AG10803 (cell line): ENCODE measurements around the gene AWAT1.
"Not testable (repeated sequence)": the region's sequence is repeated elsewhere in the genome, so short reads cannot be mapped to it uniquely, and the experiment has no call there.

Source experiments
- DNase-seq: peaks from one replicate; pipeline ENCODE4 v3.0.0; 2010; ENCODE audit warnings: low read depth
- H3K4me3 ChIP-seq: 2 replicates; pipeline ENCODE4 v1.5.1; 2011; ENCODE audit warnings: mild to moderate bottlenecking, low read length, control low read depth
- TF ChIP-seq, protein P1 (sequence below): conservative IDR thresholded peaks from 2 replicates; pipeline ENCODE4 v1.5.1; 2011; ENCODE audit warnings: mild to moderate bottlenecking, low read length, control low read depth, inconsistent platforms

AWAT1 gene

DNA sequence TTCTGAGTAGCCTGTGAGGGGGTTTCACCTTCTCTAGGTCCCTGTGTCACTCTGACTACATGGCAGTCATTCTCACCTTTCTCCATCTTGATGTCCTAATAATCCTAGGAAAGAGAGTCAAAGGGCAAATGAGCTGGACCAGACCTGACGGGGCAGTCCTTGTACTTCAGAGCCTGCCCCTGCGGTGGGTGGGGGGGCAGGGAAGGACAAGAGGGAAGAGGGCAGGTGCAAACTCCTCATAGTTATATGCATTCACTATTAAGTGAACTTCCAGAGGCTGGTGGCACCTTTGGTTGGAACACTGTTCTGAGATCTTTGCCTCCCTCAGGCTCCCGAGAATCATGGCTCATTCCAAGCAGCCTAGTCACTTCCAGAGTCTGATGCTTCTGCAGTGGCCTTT, at the start of gene AWAT1:
Gene AWAT1 (plus strand): TSS at position 301 of the 400 bp plus-strand sequence. CDS start 41 bp downstream, at position 342.
- DNase-seq, result no peak
- TF ChIP-seq, protein P1, sequence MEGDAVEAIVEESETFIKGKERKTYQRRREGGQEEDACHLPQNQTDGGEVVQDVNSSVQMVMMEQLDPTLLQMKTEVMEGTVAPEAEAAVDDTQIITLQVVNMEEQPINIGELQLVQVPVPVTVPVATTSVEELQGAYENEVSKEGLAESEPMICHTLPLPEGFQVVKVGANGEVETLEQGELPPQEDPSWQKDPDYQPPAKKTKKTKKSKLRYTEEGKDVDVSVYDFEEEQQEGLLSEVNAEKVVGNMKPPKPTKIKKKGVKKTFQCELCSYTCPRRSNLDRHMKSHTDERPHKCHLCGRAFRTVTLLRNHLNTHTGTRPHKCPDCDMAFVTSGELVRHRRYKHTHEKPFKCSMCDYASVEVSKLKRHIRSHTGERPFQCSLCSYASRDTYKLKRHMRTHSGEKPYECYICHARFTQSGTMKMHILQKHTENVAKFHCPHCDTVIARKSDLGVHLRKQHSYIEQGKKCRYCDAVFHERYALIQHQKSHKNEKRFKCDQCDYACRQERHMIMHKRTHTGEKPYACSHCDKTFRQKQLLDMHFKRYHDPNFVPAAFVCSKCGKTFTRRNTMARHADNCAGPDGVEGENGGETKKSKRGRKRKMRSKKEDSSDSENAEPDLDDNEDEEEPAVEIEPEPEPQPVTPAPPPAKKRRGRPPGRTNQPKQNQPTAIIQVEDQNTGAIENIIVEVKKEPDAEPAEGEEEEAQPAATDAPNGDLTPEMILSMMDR, result no peak
- no peak within 1 kb of the TSS for H3K4me3 ChIP-seq

DNA sequence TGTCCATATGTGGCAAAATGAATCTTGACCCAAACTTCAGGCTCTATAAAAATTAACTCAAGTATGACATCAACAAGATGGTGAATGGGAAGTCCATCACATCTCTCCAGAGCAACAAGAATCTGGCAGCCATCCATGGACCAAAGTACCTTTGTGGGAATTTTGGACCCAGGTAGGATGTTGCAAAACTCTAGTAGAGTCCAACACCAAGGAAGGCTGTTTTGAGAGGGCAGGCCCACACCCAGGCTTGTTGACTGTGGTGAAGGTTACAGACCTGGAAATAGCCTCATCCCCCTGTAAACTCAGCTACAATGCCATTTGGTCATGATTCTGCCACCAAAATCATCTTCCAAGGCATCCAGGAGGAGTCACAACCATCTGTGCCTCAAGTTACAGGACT, 44.2 kb upstream of the AWAT1 start:
- no peak for DNase-seq
- TF ChIP-seq, protein P1, result no peak
- H3K4me3 ChIP-seq, result no peak overlapping the region

DNA sequence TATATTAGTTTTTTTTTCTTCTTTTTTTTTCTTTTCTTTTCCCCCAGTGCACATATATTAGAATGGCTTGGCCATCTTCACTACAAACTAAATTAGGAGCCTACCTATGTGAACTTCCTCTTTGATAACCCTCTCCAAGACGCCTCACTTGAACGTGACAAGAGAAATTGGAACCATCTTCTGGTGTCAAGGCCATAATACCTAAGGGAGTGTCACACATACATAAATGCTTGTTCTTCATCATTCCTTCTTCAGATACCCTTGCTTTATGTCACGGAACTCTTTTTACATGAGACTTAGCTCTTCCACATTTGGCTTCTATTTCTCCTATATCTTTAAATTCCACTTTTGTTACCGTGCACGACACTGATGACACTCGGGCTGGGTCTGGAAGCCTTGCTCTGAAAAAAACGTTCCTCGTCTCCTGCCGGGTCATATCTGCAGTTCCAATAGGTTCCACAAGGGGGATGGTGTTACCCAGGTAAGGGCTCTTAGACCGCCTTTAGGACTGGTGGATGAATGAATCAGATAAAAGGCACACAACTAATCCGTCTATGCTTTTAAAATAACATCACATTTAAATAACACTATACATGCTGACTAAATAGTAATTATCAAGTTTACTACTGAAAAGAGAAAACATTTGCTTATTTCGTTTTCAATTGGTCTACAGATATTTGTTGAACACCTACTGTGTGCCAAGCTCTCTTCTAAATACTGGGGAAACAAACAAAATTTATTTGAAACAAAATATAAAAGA, 37.3 kb upstream of the AWAT1 start:
- no peak overlapping the region for H3K4me3 ChIP-seq
- peak; percentile 36 for DNase-seq
- TF ChIP-seq, protein P1, result peak; percentile 70

DNA sequence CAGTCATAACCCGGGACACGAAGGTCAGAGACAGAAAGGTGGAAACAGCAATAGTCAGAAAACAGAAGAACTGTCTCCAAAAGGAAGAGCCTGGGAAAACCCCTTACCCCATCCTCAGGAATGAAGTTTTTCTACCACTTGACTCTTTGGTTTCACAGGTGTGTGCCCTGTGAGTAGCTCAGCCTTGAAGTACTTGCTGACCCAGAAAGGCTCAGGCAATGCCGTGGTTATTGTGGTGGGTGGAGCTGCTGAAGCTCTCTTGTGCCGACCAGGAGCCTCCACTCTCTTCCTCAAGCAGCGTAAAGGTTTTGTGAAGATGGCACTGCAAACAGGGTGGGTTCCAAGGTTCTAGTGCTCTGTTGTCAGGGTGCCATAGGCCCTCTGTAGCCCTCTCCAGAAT, 32.7 kb upstream of the AWAT1 start:
- DNase-seq, result no peak
- no peak overlapping the region for H3K4me3 ChIP-seq
- TF ChIP-seq, protein P1, result no peak

DNA sequence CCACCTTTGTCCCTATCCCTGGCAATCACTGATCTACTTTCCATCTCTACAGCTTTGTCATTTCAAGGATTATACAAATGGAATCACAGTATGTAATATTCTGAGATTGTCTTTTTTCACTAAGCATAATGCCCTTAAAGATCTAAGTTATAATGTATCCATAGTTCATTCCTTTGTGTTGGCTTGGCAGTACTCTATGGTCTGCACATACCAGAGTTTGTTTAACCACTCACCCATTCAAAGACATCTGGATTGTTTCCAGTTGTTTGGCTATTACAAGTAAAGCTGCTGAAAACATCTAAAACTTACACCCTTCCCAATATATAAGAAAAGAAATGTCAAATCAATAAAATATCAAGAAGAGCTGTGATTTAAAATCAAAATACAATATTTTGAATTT, 26.0 kb upstream of the AWAT1 start:
- TF ChIP-seq, protein P1, result no peak
- H3K4me3 ChIP-seq, result no peak overlapping the region
- peak; percentile 6 for DNase-seq

DNA sequence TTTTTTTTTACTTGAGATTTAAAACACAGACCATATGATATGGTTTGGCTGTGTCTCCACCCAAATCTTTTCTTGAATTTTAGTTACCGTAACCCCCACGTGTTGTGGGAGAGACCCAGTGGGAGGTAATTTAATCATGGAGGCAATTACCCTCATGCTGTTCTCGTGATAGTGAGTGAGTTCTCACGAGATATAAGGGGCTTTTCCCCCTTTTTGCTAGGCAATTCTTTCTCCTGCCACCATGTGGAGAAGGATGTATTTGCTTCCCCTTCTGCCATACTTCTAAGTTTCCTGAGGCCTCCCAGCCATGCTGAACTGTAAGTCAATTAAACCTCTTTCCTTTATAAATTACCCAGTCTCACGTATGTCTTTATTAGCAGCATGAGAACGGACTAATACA, 24.9 kb upstream of the AWAT1 start:
- not testable (repeated sequence) for DNase-seq, H3K4me3 ChIP-seq

DNA sequence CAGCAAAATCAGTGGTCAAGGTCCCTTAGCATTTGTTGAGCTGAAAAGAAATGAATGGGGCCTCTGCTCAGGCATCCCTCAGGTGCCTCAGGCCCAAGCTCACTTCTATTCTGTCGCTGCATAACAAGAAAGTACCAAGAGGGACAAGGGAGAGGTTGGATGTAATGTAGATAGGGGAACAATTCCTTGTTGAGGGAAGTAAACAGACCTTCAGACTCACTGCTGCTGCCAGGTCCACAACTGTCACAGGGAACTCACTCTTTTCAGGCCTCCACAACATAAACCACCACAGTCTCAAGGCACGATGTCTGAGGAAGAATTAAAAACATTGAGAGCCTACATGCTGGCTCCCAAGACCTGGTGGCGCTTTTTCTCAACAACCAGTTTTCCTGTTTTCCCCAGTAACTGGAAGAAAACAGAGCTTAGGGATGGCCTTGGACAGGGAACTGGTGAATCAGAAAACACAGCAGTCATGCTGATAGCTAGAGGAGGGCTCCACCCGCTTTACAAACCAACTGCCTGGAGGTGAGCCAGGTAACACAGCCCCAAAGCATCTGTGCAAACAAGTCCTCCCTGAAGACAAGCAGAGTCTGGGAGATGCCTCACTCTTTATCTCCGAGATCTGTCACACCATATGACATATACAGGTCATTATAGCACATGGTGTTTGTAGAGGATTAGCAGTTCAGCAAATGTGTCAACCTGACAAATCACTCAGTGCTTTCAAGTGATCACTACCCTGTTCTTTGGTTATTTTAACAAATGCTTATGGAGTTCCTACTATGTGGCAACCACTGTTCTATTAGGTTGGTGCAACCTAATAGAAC, 14.3 kb upstream of the AWAT1 start:
- TF ChIP-seq, protein P1, result no peak
- DNase-seq, result peak; percentile 13

More for the DNA sequence above, 14.3 kb upstream of the AWAT1 start:
- no peak overlapping the region for H3K4me3 ChIP-seq
